HPDE6-E6E7 (cell line): ENCODE measurements around the gene MYD88.
"Not testable (repeated sequence)": the region's sequence is repeated elsewhere in the genome, so short reads cannot be mapped to it uniquely, and the experiment has no call there.

Experiments used
- DNase-seq: peaks from one replicate; pipeline ENCODE4 v3.0.0; 2011; ENCODE audit warnings: missing footprints; ENCODE audit errors: extremely low spot score

Gene MYD88

GRCh38 chr3:38141952-38142273 lies 3.5 kb downstream of the MYD88 start:
- no peak for DNase-seq

GRCh38 chr3:38142959-38143358 lies 4.5 kb downstream of the MYD88 start:
- no peak for DNase-seq

GRCh38 chr3:38143511-38143910 lies 5.0 kb downstream of the MYD88 start:
- no peak for DNase-seq

GRCh38 chr3:38146504-38146903 lies 8.0 kb downstream of the MYD88 start:
- DNase-seq, result no peak

GRCh38 chr3:38147421-38147820 lies 9.0 kb downstream of the MYD88 start:
- no peak for DNase-seq

- no peak for DNase-seq
These were observed 9.9 kb downstream of the MYD88 start for GRCh38 chr3:38148311-38148882.

- DNase-seq, result no peak
These were observed 11.2 kb downstream of the MYD88 start for GRCh38 chr3:38149708-38150107.

- no peak for DNase-seq
These were observed 12.5 kb downstream of the MYD88 start for GRCh38 chr3:38150780-38151528.

GRCh38 chr3:38151667-38152265 lies 13.3 kb downstream of the MYD88 start:
- DNase-seq, result no peak

GRCh38 chr3:38152609-38153008 lies 14.1 kb downstream of the MYD88 start:
- no peak for DNase-seq

- DNase-seq, result no peak
These were observed 14.8 kb downstream of the MYD88 start for GRCh38 chr3:38153221-38153620.

- peak; percentile 41 for DNase-seq
These were observed 15.6 kb downstream of the MYD88 start for GRCh38 chr3:38154033-38154494.

- DNase-seq, result peak; percentile 27
These were observed 16.3 kb downstream of the MYD88 start for GRCh38 chr3:38154625-38155255.

- no peak for DNase-seq
These were observed 17.4 kb downstream of the MYD88 start for GRCh38 chr3:38155825-38156224.

GRCh38 chr3:38157117-38157516 lies 18.7 kb downstream of the MYD88 start:
- no peak for DNase-seq

GRCh38 chr3:38157595-38157994 lies 19.1 kb downstream of the MYD88 start:
- no peak for DNase-seq

- DNase-seq, result no peak
These were observed 20.0 kb downstream of the MYD88 start for GRCh38 chr3:38158472-38158871.

- not testable (repeated sequence) for DNase-seq
These were observed 22.2 kb downstream of the MYD88 start for GRCh38 chr3:38160704-38161103.

- DNase-seq, result no peak
These were observed 24.8 kb downstream of the MYD88 start for GRCh38 chr3:38163117-38163840.

GRCh38 chr3:38163841-38164642 lies 25.6 kb downstream of the MYD88 start:
- DNase-seq, result no peak

- DNase-seq, result no peak
These were observed 26.1 kb downstream of the MYD88 start for GRCh38 chr3:38164643-38164951.
